ENCODE data around the gene SMAD3.

SMAD3 gene

DNA sequence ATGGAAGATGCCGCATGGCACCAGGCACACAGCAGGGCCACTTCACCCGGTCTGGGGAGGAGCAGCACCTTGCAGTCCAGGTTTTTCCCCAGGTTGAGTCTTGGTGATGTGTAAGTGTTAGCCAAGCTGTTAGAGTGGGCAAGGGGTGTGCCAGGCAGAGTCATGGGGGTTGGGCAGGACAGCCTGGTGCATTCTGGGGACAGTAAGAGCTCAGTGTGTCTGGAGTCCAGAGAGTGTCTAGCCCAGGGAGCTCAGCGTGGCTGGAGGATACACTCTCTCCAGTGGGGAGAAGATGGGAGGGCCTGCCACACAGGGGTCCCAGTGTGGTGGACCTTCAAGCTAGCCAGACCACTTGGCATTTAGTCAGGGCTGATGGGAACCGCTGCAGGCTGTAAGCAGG is 101.7 kb downstream of the SMAD3 start:
- H3K27ac ChIP-seq (ENCODE audit: extremely low read depth, low read depth, low read length), result no peak overlapping the region

GRCh38 chr15:67168694-67169093 is 103.3 kb downstream of the SMAD3 start:
- H3K27ac ChIP-seq (ENCODE audit: extremely low read depth, low read depth, low read length), result no peak overlapping the region
- H3K9me3 ChIP-seq (ENCODE audit: control insufficient read depth, insufficient read depth, low read depth, low read length), result no peaks in the 10 kb centered on the region
- CTCF ChIA-PET, result no interaction called here
- POLR2A ChIA-PET, result no interaction called here
- H3K36me3 ChIP-seq (ENCODE audit: control insufficient read depth in 2 of 2, insufficient read depth in 1 of 2, low read length in 2 of 2), result peaks cover 4 to 66% of the 10 kb centered on the region in 2 experiments
- peaks cover 4% of the 10 kb centered on the region; the same call in 1 of the 2 replicates for H3K4me1 ChIP-seq (ENCODE audit: control insufficient read depth, insufficient read depth, low read length)
- TF ChIP-seq TCF7L2 (IDR thresholded peaks at IDR 0.05; ENCODE audit: borderline replicate concordance, low read depth, low read length), result no peak
- TF ChIP-seq ZNF571 (tag by site-specific recombination; IDR thresholded peaks at IDR 0.05), result no peak
- no peak for TF ChIP-seq TSHZ1 (tag by site-specific recombination; IDR thresholded peaks at IDR 0.05; ENCODE audit: borderline replicate concordance)
- TF ChIP-seq ZNF202 (tag by site-specific recombination; IDR thresholded peaks at IDR 0.05; ENCODE audit: borderline replicate concordance), result no peak
- no peak for TF ChIP-seq SCRT2 (tag by site-specific recombination; IDR thresholded peaks at IDR 0.05)
- TF ChIP-seq KLF10 (tag by site-specific recombination; IDR thresholded peaks at IDR 0.05), result no peak
- no peak for TF ChIP-seq ZSCAN16 (tag by site-specific recombination; IDR thresholded peaks at IDR 0.05)
- no peak for TF ChIP-seq ZNF664 (tag by site-specific recombination; IDR thresholded peaks at IDR 0.05)
- no peak for TF ChIP-seq ZNF302 (tag by site-specific recombination; IDR thresholded peaks at IDR 0.05; ENCODE audit: low read depth)
- TF ChIP-seq, protein P1, sequence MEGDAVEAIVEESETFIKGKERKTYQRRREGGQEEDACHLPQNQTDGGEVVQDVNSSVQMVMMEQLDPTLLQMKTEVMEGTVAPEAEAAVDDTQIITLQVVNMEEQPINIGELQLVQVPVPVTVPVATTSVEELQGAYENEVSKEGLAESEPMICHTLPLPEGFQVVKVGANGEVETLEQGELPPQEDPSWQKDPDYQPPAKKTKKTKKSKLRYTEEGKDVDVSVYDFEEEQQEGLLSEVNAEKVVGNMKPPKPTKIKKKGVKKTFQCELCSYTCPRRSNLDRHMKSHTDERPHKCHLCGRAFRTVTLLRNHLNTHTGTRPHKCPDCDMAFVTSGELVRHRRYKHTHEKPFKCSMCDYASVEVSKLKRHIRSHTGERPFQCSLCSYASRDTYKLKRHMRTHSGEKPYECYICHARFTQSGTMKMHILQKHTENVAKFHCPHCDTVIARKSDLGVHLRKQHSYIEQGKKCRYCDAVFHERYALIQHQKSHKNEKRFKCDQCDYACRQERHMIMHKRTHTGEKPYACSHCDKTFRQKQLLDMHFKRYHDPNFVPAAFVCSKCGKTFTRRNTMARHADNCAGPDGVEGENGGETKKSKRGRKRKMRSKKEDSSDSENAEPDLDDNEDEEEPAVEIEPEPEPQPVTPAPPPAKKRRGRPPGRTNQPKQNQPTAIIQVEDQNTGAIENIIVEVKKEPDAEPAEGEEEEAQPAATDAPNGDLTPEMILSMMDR (tag by site-specific recombination; IDR thresholded peaks at IDR 0.05), result no peak
- H3K4me3 ChIP-seq (ENCODE audit: low read depth, low read length), result no peak overlapping the region

More for the DNA sequence above, 101.7 kb downstream of the SMAD3 start:
- ChIA-PET POLR2A (no interaction called here), CTCF (interaction anchor here (0.6 to 1.1 kb wide), 3 partner anchors 103 to 336 kb away, joined by 3 read pairs; no protein-coding TSS in a partner anchor)
- TF ChIP-seq ZNF248 (tag by site-specific recombination; IDR thresholded peaks at IDR 0.05) (no peak), BCL11A (tag by site-specific recombination; IDR thresholded peaks at IDR 0.05; ENCODE audit: low read depth) (no peak), YY2 (tag by site-specific recombination; IDR thresholded peaks at IDR 0.05) (no peak), OVOL3 (tag by site-specific recombination; IDR thresholded peaks at IDR 0.05) (no peak), ZNF274 (IDR thresholded peaks at IDR 0.05; ENCODE audit: low read length) (no peak), ZNF274 (tag by site-specific recombination; IDR thresholded peaks at IDR 0.05; ENCODE audit: borderline replicate concordance) (no peak), FEZF1 (tag by site-specific recombination; IDR thresholded peaks at IDR 0.05) (no peak), ZNF610 (tag by site-specific recombination; IDR thresholded peaks at IDR 0.05; ENCODE audit: borderline replicate concordance) (no peak), GFI1B (tag by site-specific recombination; IDR thresholded peaks at IDR 0.05) (no peak), SCRT1 (tag by site-specific recombination; IDR thresholded peaks at IDR 0.05; ENCODE audit: borderline replicate concordance) (no peak), HOXD13 (CRISPR knock-in tag; IDR thresholded peaks at IDR 0.05; ENCODE audit: borderline replicate concordance) (no peak), YY1 (tag by site-specific recombination; IDR thresholded peaks at IDR 0.05) (no peak), KLF10 (tag by site-specific recombination; IDR thresholded peaks at IDR 0.05) (no peak), ZBTB7A (tag by site-specific recombination; IDR thresholded peaks at IDR 0.05; ENCODE audit: low read depth) (no peak)
- TF ChIP-seq, protein P2, sequence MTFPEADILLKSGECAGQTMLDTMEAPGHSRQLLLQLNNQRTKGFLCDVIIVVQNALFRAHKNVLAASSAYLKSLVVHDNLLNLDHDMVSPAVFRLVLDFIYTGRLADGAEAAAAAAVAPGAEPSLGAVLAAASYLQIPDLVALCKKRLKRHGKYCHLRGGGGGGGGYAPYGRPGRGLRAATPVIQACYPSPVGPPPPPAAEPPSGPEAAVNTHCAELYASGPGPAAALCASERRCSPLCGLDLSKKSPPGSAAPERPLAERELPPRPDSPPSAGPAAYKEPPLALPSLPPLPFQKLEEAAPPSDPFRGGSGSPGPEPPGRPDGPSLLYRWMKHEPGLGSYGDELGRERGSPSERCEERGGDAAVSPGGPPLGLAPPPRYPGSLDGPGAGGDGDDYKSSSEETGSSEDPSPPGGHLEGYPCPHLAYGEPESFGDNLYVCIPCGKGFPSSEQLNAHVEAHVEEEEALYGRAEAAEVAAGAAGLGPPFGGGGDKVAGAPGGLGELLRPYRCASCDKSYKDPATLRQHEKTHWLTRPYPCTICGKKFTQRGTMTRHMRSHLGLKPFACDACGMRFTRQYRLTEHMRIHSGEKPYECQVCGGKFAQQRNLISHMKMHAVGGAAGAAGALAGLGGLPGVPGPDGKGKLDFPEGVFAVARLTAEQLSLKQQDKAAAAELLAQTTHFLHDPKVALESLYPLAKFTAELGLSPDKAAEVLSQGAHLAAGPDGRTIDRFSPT (tag by site-specific recombination; IDR thresholded peaks at IDR 0.05), result no peak
- TF ChIP-seq, protein P3, sequence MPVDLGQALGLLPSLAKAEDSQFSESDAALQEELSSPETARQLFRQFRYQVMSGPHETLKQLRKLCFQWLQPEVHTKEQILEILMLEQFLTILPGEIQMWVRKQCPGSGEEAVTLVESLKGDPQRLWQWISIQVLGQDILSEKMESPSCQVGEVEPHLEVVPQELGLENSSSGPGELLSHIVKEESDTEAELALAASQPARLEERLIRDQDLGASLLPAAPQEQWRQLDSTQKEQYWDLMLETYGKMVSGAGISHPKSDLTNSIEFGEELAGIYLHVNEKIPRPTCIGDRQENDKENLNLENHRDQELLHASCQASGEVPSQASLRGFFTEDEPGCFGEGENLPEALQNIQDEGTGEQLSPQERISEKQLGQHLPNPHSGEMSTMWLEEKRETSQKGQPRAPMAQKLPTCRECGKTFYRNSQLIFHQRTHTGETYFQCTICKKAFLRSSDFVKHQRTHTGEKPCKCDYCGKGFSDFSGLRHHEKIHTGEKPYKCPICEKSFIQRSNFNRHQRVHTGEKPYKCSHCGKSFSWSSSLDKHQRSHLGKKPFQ (tag by site-specific recombination; IDR thresholded peaks at IDR 0.05), result no peak
- Histone ChIP-seq H3K36me3 (ENCODE audit: control insufficient read depth in 2 of 2, insufficient read depth in 1 of 2, low read length in 2 of 2) (peaks cover 4 to 60% of the 10 kb centered on the region in 2 experiments), H3K4me3 (ENCODE audit: low read depth, low read length) (no peak overlapping the region), H3K4me1 (ENCODE audit: control insufficient read depth, insufficient read depth, low read length) (peaks cover 4% of the 10 kb centered on the region; the same call in 1 of the 2 replicates), H3K9me3 (ENCODE audit: control insufficient read depth, insufficient read depth, low read depth, low read length) (no peaks in the 10 kb centered on the region)
